H7 (cell line): ENCODE data around the gene DNASE1L2. TPM values are rescaled to one million over a fixed set of nuclear protein-coding genes. Genes with fewer than 3 reads are reported as not detected.
"Not testable (repeated sequence)": the region's sequence is repeated elsewhere in the genome, so short reads cannot be mapped to it uniquely, and the experiment has no call there.

Experiments
- DNase-seq: peaks from one replicate; pipeline ENCODE4 v3.0.0; 2012
- H3K27me3 ChIP-seq: 2 replicates; pipeline ENCODE4 v1.6.0; 2011; ENCODE audit warnings: mild to moderate bottlenecking, low read length; ENCODE audit not compliant: control insufficient read depth, insufficient read depth
- H3K36me3 ChIP-seq: replicated peaks from 2 replicates; pipeline ENCODE4 v1.5.1; 2011; ENCODE audit warnings: low read length; ENCODE audit not compliant: control insufficient read depth, insufficient read depth
- H3K4me3 ChIP-seq: 2 replicates; pipeline ENCODE4 v1.5.1; 2011; ENCODE audit warnings: low read depth, mild to moderate bottlenecking, control low read depth, low read length, moderate library complexity; ENCODE audit not compliant: insufficient read depth
- total RNA-seq: library from RNA; depleted of rRNA; stranded (reverse); fragments of >200 nt; shearing (Covaris generic); gene quantifications from 2 replicates; pipeline ENCODE4 v1.2.3, GENCODE V29; 2014

Gene DNASE1L2
- total RNA-seq, 1 experiment from 2014 or later, result 0.69 TPM

- H3K36me3 ChIP-seq, result no peaks in the 10 kb centered on the region
- H3K4me3 ChIP-seq, result peak overlapping the region; percentile 32
- peaks cover 35% of the 10 kb centered on the region for H3K27me3 ChIP-seq
- DNase-seq, result no peak
These were observed 39.2 kb upstream of the DNASE1L2 start for GRCh38 chr16:2196981-2197511.

- Histone ChIP-seq H3K36me3 (no peaks in the 10 kb centered on the region), H3K27me3 (peaks cover 35% of the 10 kb centered on the region)
These were observed 38.5 kb upstream of the DNASE1L2 start for GRCh38 chr16:2197765-2198164.

GRCh38 chr16:2198283-2198682 lies 38.0 kb upstream of the DNASE1L2 start:
- H3K36me3 ChIP-seq, result no peaks in the 10 kb centered on the region
- no peak overlapping the region for H3K4me3 ChIP-seq
- DNase-seq, result no peak
- peaks cover 35% of the 10 kb centered on the region for H3K27me3 ChIP-seq

More at GRCh38 chr16:2197765-2198164, 38.5 kb upstream of the DNASE1L2 start:
- H3K4me3 ChIP-seq, result no peak overlapping the region
- no peak for DNase-seq

GRCh38 chr16:2199095-2199494 lies 37.1 kb upstream of the DNASE1L2 start:
- H3K4me3 ChIP-seq, result no peak overlapping the region
- peaks cover 35% of the 10 kb centered on the region for H3K27me3 ChIP-seq
- no peaks in the 10 kb centered on the region for H3K36me3 ChIP-seq
- DNase-seq, result no peak

- peaks cover 35% of the 10 kb centered on the region for H3K27me3 ChIP-seq
- no peak for DNase-seq
- no peak overlapping the region for H3K4me3 ChIP-seq
- H3K36me3 ChIP-seq, result no peaks in the 10 kb centered on the region
These were observed 36.6 kb upstream of the DNASE1L2 start for GRCh38 chr16:2199621-2200139.

GRCh38 chr16:2200313-2200712 lies 35.9 kb upstream of the DNASE1L2 start:
- H3K36me3 ChIP-seq, result no peaks in the 10 kb centered on the region
- DNase-seq, result no peak
- peaks cover 31% of the 10 kb centered on the region for H3K27me3 ChIP-seq
- no peak overlapping the region for H3K4me3 ChIP-seq

GRCh38 chr16:2203119-2203688 lies 33.0 kb upstream of the DNASE1L2 start:
- peaks cover 11% of the 10 kb centered on the region for H3K27me3 ChIP-seq
- not testable (repeated sequence) for DNase-seq, H3K36me3 ChIP-seq, H3K4me3 ChIP-seq

GRCh38 chr16:2204416-2205103 lies 31.7 kb upstream of the DNASE1L2 start:
- H3K36me3 ChIP-seq, result peaks cover 13% of the 10 kb centered on the region
- H3K27me3 ChIP-seq, result peaks cover 3% of the 10 kb centered on the region; the same call in 1 of the 2 replicates
- H3K4me3 ChIP-seq, result peak overlapping the region; percentile 92
- no peak for DNase-seq

- Histone ChIP-seq H3K4me3 (peak within 1 kb of the TSS; percentile 92), H3K36me3 (peaks cover 13% of the 10 kb centered on the region), H3K27me3 (no peaks in the 10 kb centered on the region)
- DNase-seq, result peak; percentile 100
These were observed 30.9 kb upstream of the DNASE1L2 start, which contains the start of gene MLST8 for GRCh38 chr16:2205104-2205966. TSS of gene MLST8 (plus strand) at chr16:2205454. CDS start at chr16:2206086, 632 bp downstream.

- peak; percentile 81 for DNase-seq
- Histone ChIP-seq H3K36me3 (peaks cover 13% of the 10 kb centered on the region), H3K27me3 (no peaks in the 10 kb centered on the region), H3K4me3 (peak overlapping the region; percentile 92)
These were observed 30.3 kb upstream of the DNASE1L2 start for GRCh38 chr16:2205967-2206313.

- no peak for DNase-seq
- H3K27me3 ChIP-seq, result no peaks in the 10 kb centered on the region
- H3K36me3 ChIP-seq, result peaks cover 13% of the 10 kb centered on the region
- H3K4me3 ChIP-seq, result peak overlapping the region; percentile 92
These were observed 29.8 kb upstream of the DNASE1L2 start for GRCh38 chr16:2206420-2206779.

GRCh38 chr16:2206780-2207433 lies 29.3 kb upstream of the DNASE1L2 start:
- no peak overlapping the region for H3K4me3 ChIP-seq
- no peaks in the 10 kb centered on the region for H3K27me3 ChIP-seq
- no peak for DNase-seq
- H3K36me3 ChIP-seq, result peaks cover 14% of the 10 kb centered on the region

GRCh38 chr16:2207872-2208271 lies 28.4 kb upstream of the DNASE1L2 start:
- peaks cover 21% of the 10 kb centered on the region for H3K36me3 ChIP-seq
- DNase-seq, result no peak

GRCh38 chr16:2208308-2208707 lies 27.9 kb upstream of the DNASE1L2 start:
- Histone ChIP-seq H3K4me3 (no peak overlapping the region), H3K36me3 (peaks cover 22% of the 10 kb centered on the region), H3K27me3 (no peaks in the 10 kb centered on the region)
- no peak for DNase-seq

More at GRCh38 chr16:2207872-2208271, 28.4 kb upstream of the DNASE1L2 start:
- no peaks in the 10 kb centered on the region for H3K27me3 ChIP-seq
- H3K4me3 ChIP-seq, result no peak overlapping the region
